GM23338 (cell line): ENCODE data around the gene ITGA7. TPM values are rescaled to one million over a fixed set of nuclear protein-coding genes. Genes with fewer than 3 reads are reported as not detected.

Experiments used
- ATAC-seq: fragments of 200-7000 bp; cut with Tn5 transposase; 3 replicates; pipeline ENCODE4 v1.9.1; 2020
- DNase-seq: peaks from one replicate; pipeline ENCODE4 v3.0.0-alpha.2; 2015; ENCODE audit warnings: low spot score
- H2AFZ ChIP-seq: fragments of 200-600 bp; sonication (generic); 2 replicates; pipeline ENCODE4 v1.8.0; 2016; ENCODE audit warnings: antibody characterized with exemption, mild to moderate bottlenecking, moderate library complexity
- H3F3A ChIP-seq: fragments of 200-600 bp; sonication (generic); replicated peaks from 2 replicates; pipeline ENCODE4 v1.8.0; 2017; ENCODE audit warnings: antibody characterized with exemption, mixed run types, low read depth
- H3K27ac ChIP-seq: fragments of 200-600 bp; sonication (generic); 2 replicates; pipeline ENCODE4 v1.6.1; 2016; ENCODE audit warnings: low read depth
- H3K27me3 ChIP-seq: fragments of 200-600 bp; sonication (generic); 2 replicates; pipeline ENCODE4 v1.8.0; 2016; ENCODE audit warnings: mild to moderate bottlenecking, mixed run types, moderate library complexity; ENCODE audit not compliant: insufficient read depth
- H3K36me3 ChIP-seq: fragments of 200-600 bp; sonication (generic); 2 replicates; pipeline ENCODE4 v1.8.0; 2016; ENCODE audit warnings: mild to moderate bottlenecking; ENCODE audit not compliant: insufficient read depth
- H3K4me1 ChIP-seq: fragments of 200-600 bp; sonication (generic); 2 replicates; pipeline ENCODE4 v1.8.0; 2016; ENCODE audit warnings: mild to moderate bottlenecking, moderate library complexity; ENCODE audit not compliant: insufficient read depth
- H3K4me2 ChIP-seq: fragments of 200-600 bp; sonication (generic); 2 replicates; pipeline ENCODE4 v1.7.1; 2017; ENCODE audit warnings: mixed run types
- H3K4me3 ChIP-seq: fragments of 200-600 bp; sonication (generic); 2 replicates; pipeline ENCODE4 v1.6.1; 2016; ENCODE audit warnings: mixed run types
- H3K79me2 ChIP-seq: fragments of 200-600 bp; sonication (generic); replicated peaks from 2 replicates; pipeline ENCODE4 v1.8.0; 2017; ENCODE audit warnings: mild to moderate bottlenecking; ENCODE audit not compliant: insufficient read depth
- H3K9me2 ChIP-seq: fragments of 200-600 bp; sonication (generic); 2 replicates; pipeline ENCODE4 v1.8.0; 2017; ENCODE audit not compliant: insufficient read depth
- H4K20me1 ChIP-seq: fragments of 200-600 bp; sonication (generic); replicated peaks from 2 replicates; pipeline ENCODE4 v1.8.0; 2017; ENCODE audit warnings: mild to moderate bottlenecking; ENCODE audit not compliant: insufficient read depth
- H3K27ac Mint-ChIP-seq: 2 replicates; pipeline ENCODE4 v1.8.0; 2020; ENCODE audit warnings: inconsistent platforms, mild to moderate bottlenecking, moderate library complexity, mixed read lengths
- H3K27me3 Mint-ChIP-seq: 3 replicates; pipeline ENCODE4 v1.8.0; 2022; ENCODE audit warnings: low read depth, mild to moderate bottlenecking, moderate library complexity, mixed read lengths, inconsistent platforms; ENCODE audit not compliant: insufficient read depth, poor library complexity
- H3K36me3 Mint-ChIP-seq: 3 replicates; pipeline ENCODE4 v1.8.0; 2021; ENCODE audit warnings: low read depth, mild to moderate bottlenecking, inconsistent platforms, moderate library complexity, mixed read lengths
- H3K4me1 Mint-ChIP-seq: 3 replicates; pipeline ENCODE4 v1.8.0; 2020; ENCODE audit warnings: mild to moderate bottlenecking, inconsistent platforms, mixed read lengths
- H3K4me3 Mint-ChIP-seq: 3 replicates; pipeline ENCODE4 v1.8.0; 2021; ENCODE audit warnings: moderate library complexity, mild to moderate bottlenecking, inconsistent platforms, mixed read lengths
- H3K9me3 Mint-ChIP-seq: 3 replicates; pipeline ENCODE4 v1.8.0; 2020; ENCODE audit warnings: moderate library complexity, mild to moderate bottlenecking, inconsistent platforms, mixed read lengths
- CREB1 ChIP-seq: fragments of 250-450 bp; sonication (Bioruptor Pico); IDR thresholded peaks from 2 replicates; pipeline ENCODE4 v1.5.0; 2020; ENCODE audit warnings: low read depth, mild to moderate bottlenecking, moderate library complexity
- EZH2 ChIP-seq: fragments of 200-600 bp; sonication (generic); IDR thresholded peaks from one replicate; pipeline ENCODE4 v1.8.0; 2017; ENCODE audit warnings: antibody characterized with exemption, mild to moderate bottlenecking, low read depth; ENCODE audit not compliant: unreplicated experiment
- EZH2phosphoT487 ChIP-seq: fragments of 200-600 bp; sonication (generic); IDR thresholded peaks from one replicate; pipeline ENCODE4 v1.8.1; 2018; ENCODE audit warnings: antibody characterized with exemption; ENCODE audit not compliant: unreplicated experiment
- NANOG ChIP-seq: IDR thresholded peaks from 2 replicates; pipeline ENCODE4 v1.6.1; 2016; ENCODE audit warnings: antibody characterized with exemption, borderline replicate concordance
- POLR2AphosphoS5 ChIP-seq: IDR thresholded peaks from 2 replicates; pipeline ENCODE4 v1.6.1; 2016; ENCODE audit warnings: antibody characterized with exemption, low read depth
- STAT1 ChIP-seq: IDR thresholded peaks from one replicate; pipeline ENCODE4 v1.6.1; 2016; ENCODE audit warnings: antibody characterized with exemption; ENCODE audit not compliant: unreplicated experiment
- ZNF114 ChIP-seq: fragments of 250-450 bp; sonication (Bioruptor Pico); IDR thresholded peaks from 2 replicates; pipeline ENCODE4 v1.5.0; 2020; ENCODE audit warnings: mild to moderate bottlenecking, moderate library complexity
- polyA plus RNA-seq: library from polyadenylated mRNA; unstranded; fragments of >200 nt; fragmentation: Nextera tagmentation; extraction: Ambion mirVana; gene quantifications from 2 replicates; pipeline ENCODE4 v1.2.1, GENCODE V29; 2016
- total RNA-seq: library from RNA; depleted of rRNA; stranded (reverse); fragments of >200 nt; shearing (Covaris generic); gene quantifications from 2 replicates; pipeline ENCODE4 v1.2.3, GENCODE V29; 2014
- TF ChIP-seq, protein P1 (sequence below): IDR thresholded peaks from one replicate; pipeline ENCODE4 v1.6.1; 2018; ENCODE audit warnings: antibody characterized with exemption; ENCODE audit not compliant: unreplicated experiment
- TF ChIP-seq, protein P2 (sequence below), 2 experiments: fragments of 200-600 bp in 1 of 2; sonication (generic) in 1 of 2; conservative IDR thresholded peaks; 2 replicates each; pipeline versions ENCODE4 v1.5.1 to v1.6.1; 2016 to 2017; ENCODE audit warnings: antibody characterized with exemption in 2 of 2, low read depth in 2 of 2, mild to moderate bottlenecking in 2 of 2, moderate library complexity in 1 of 2
- TF ChIP-seq, protein P3 (sequence below): fragments of 250-450 bp; sonication (Bioruptor Pico); IDR thresholded peaks from 2 replicates; pipeline ENCODE4 v1.5.0; 2020; ENCODE audit warnings: mild to moderate bottlenecking, moderate library complexity

The ITGA7 gene
- total and polyA plus RNA-seq, 2 experiments from 2014 or later = 20.0 to 49.1 TPM

DNA sequence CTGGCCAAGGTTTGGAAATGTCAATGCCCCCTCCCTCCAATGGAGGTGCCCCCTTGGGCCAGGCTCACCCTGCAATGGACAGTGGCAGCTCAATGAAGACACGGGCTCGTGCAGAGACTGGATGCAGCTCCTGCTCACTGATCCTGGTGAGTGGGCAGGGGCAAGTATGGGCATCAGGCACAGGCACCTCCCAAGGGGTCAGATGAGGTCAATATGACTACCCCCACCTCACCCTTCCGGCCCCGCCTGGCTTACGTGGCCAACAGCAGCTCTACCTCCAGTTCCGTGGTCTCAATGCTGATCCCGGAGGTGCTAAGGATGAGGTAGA, 13.6 kb downstream of the ITGA7 start (continued):
- TF ChIP-seq, protein P1, sequence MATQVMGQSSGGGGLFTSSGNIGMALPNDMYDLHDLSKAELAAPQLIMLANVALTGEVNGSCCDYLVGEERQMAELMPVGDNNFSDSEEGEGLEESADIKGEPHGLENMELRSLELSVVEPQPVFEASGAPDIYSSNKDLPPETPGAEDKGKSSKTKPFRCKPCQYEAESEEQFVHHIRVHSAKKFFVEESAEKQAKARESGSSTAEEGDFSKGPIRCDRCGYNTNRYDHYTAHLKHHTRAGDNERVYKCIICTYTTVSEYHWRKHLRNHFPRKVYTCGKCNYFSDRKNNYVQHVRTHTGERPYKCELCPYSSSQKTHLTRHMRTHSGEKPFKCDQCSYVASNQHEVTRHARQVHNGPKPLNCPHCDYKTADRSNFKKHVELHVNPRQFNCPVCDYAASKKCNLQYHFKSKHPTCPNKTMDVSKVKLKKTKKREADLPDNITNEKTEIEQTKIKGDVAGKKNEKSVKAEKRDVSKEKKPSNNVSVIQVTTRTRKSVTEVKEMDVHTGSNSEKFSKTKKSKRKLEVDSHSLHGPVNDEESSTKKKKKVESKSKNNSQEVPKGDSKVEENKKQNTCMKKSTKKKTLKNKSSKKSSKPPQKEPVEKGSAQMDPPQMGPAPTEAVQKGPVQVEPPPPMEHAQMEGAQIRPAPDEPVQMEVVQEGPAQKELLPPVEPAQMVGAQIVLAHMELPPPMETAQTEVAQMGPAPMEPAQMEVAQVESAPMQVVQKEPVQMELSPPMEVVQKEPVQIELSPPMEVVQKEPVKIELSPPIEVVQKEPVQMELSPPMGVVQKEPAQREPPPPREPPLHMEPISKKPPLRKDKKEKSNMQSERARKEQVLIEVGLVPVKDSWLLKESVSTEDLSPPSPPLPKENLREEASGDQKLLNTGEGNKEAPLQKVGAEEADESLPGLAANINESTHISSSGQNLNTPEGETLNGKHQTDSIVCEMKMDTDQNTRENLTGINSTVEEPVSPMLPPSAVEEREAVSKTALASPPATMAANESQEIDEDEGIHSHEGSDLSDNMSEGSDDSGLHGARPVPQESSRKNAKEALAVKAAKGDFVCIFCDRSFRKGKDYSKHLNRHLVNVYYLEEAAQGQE = no peak
- TF ChIP-seq NANOG (no peak), CREB1 (no peak), ZNF114 (CRISPR knock-in tag) (no peak), EZH2 (no peak)
- TF ChIP-seq, protein P2, sequence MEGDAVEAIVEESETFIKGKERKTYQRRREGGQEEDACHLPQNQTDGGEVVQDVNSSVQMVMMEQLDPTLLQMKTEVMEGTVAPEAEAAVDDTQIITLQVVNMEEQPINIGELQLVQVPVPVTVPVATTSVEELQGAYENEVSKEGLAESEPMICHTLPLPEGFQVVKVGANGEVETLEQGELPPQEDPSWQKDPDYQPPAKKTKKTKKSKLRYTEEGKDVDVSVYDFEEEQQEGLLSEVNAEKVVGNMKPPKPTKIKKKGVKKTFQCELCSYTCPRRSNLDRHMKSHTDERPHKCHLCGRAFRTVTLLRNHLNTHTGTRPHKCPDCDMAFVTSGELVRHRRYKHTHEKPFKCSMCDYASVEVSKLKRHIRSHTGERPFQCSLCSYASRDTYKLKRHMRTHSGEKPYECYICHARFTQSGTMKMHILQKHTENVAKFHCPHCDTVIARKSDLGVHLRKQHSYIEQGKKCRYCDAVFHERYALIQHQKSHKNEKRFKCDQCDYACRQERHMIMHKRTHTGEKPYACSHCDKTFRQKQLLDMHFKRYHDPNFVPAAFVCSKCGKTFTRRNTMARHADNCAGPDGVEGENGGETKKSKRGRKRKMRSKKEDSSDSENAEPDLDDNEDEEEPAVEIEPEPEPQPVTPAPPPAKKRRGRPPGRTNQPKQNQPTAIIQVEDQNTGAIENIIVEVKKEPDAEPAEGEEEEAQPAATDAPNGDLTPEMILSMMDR (conservative IDR thresholded peaks at IDR 0.05; ENCODE audit: low read depth in 2 of 2) = no peak

DNA sequence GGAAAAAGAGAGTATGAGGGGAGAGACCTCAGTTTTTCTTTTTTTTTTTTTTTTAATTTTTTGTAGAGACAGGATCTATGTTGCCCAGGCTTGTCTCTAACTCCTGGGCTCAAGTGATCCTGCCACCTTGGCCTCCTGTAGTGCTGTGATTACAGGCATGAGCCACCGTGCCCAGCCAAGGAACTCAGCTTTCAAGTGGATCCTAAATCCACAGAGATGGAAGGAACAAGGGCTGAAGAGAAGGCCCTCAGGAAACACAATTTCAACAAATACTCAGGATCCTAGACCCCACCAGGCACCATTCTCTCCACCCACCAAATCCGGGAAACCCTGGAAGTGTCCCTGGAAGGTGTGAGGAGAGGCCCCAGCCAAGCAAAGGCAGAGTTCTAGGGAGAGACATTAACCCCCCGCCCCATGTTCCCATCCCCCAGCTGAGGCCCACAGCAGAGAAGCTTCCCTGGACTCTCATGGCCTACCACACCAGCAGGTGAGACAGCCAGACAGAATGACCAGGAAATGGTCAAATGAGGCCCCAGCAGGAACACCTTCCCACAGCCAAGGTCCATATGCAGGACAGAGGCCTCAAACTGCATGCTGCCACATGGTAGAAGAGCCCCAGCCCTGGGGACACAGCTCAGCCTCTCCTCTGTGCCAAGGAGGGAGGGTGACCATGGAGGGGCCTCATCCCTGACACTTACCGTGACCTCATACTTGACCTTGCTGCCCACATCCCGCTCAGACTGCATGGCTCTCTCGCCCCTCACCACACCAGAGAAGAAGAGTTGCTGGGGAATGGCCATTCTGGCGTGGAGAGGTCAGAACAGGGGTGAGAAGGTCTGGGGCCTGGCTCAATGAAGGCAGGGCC, 14.1 kb downstream of the ITGA7 start:
- H3K4me3 ChIP-seq = no peak overlapping the region
- Mint-ChIP-seq H3K27me3 (peaks cover 8% of the 10 kb centered on the region), H3K36me3 (peaks cover 30% of the 10 kb centered on the region), H3K9me3 (no peaks in the 10 kb centered on the region), H3K27ac (no peak overlapping the region), H3K4me3 (no peak overlapping the region), H3K4me1 (no peaks in the 10 kb centered on the region)
- no peaks in the 10 kb centered on the region for H4K20me1 ChIP-seq
- H3K9me2 ChIP-seq = no peaks in the 10 kb centered on the region
- H3K4me1 ChIP-seq = no peaks in the 10 kb centered on the region
- H3K79me2 ChIP-seq = no peaks in the 10 kb centered on the region
- no peak overlapping the region for H3K4me2 ChIP-seq
- H3K27me3 ChIP-seq = no peaks in the 10 kb centered on the region
- no peak overlapping the region for H2AFZ ChIP-seq
- no peak overlapping the region for H3K27ac ChIP-seq
- H3K36me3 ChIP-seq = no peaks in the 10 kb centered on the region
- H3F3A ChIP-seq = no peaks in the 10 kb centered on the region
- ATAC-seq = no peak
- DNase-seq = no peak
- TF ChIP-seq CREB1 (no peak), POLR2AphosphoS5 (no peak), EZH2phosphoT487 (no peak), EZH2 (no peak), STAT1 (no peak)
- TF ChIP-seq, protein P2 (conservative IDR thresholded peaks at IDR 0.05; ENCODE audit: low read depth in 2 of 2) = no peak
- TF ChIP-seq, protein P3, sequence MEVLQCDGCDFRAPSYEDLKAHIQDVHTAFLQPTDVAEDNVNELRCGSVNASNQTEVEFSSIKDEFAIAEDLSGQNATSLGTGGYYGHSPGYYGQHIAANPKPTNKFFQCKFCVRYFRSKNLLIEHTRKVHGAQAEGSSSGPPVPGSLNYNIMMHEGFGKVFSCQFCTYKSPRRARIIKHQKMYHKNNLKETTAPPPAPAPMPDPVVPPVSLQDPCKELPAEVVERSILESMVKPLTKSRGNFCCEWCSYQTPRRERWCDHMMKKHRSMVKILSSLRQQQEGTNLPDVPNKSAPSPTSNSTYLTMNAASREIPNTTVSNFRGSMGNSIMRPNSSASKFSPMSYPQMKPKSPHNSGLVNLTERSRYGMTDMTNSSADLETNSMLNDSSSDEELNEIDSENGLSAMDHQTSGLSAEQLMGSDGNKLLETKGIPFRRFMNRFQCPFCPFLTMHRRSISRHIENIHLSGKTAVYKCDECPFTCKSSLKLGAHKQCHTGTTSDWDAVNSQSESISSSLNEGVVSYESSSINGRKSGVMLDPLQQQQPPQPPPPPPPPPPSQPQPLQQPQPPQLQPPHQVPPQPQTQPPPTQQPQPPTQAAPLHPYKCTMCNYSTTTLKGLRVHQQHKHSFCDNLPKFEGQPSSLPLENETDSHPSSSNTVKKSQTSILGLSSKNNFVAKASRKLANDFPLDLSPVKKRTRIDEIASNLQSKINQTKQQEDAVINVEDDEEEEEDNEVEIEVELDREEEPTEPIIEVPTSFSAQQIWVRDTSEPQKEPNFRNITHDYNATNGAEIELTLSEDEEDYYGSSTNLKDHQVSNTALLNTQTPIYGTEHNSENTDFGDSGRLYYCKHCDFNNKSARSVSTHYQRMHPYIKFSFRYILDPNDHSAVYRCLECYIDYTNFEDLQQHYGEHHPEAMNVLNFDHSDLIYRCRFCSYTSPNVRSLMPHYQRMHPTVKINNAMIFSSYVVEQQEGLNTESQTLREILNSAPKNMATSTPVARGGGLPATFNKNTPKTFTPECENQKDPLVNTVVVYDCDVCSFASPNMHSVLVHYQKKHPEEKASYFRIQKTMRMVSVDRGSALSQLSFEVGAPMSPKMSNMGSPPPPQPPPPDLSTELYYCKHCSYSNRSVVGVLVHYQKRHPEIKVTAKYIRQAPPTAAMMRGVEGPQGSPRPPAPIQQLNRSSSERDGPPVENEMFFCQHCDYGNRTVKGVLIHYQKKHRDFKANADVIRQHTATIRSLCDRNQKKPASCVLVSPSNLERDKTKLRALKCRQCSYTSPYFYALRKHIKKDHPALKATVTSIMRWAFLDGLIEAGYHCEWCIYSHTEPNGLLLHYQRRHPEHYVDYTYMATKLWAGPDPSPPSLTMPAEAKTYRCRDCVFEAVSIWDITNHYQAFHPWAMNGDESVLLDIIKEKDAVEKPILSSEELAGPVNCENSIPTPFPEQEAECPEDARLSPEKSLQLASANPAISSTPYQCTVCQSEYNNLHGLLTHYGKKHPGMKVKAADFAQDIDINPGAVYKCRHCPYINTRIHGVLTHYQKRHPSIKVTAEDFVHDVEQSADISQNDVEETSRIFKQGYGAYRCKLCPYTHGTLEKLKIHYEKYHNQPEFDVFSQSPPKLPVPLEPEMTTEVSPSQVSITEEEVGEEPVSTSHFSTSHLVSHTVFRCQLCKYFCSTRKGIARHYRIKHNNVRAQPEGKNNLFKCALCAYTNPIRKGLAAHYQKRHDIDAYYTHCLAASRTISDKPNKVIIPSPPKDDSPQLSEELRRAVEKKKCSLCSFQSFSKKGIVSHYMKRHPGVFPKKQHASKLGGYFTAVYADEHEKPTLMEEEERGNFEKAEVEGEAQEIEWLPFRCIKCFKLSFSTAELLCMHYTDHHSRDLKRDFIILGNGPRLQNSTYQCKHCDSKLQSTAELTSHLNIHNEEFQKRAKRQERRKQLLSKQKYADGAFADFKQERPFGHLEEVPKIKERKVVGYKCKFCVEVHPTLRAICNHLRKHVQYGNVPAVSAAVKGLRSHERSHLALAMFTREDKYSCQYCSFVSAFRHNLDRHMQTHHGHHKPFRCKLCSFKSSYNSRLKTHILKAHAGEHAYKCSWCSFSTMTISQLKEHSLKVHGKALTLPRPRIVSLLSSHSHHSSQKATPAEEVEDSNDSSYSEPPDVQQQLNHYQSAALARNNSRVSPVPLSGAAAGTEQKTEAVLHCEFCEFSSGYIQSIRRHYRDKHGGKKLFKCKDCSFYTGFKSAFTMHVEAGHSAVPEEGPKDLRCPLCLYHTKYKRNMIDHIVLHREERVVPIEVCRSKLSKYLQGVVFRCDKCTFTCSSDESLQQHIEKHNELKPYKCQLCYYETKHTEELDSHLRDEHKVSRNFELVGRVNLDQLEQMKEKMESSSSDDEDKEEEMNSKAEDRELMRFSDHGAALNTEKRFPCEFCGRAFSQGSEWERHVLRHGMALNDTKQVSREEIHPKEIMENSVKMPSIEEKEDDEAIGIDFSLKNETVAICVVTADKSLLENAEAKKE (CRISPR knock-in tag) = no peak
